NCI-H146 treated with DMSO at 0.1 percent for 48 hours (cell line): ENCODE data around the gene MYZAP.

Source experiments
- DNase-seq: peaks from one replicate; lab custom pipeline; 2025; ENCODE audit not compliant: unreplicated experiment; lab: John Stamatoyannopoulos, UW

MYZAP gene

DNA sequence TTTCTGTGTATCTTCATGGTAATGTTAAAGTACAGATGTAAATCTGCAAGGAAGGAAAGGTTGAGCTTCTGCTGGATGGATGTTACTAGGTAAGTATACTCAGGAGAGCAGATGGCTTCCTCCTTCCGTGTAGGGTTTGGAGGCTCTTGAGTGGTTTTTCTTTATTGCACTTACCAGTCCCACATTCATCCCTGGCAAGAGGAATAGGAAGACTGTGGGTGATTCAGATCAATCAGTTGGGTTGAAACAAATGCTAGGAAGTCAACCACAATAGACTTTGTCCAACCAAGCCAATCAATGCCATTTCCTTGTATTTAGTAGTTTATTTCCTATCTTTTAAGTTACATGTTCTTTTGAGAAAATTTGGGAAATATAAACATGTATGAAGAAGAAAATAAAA lies 26.6 kb downstream of the MYZAP start:
- no peak for DNase-seq

DNA sequence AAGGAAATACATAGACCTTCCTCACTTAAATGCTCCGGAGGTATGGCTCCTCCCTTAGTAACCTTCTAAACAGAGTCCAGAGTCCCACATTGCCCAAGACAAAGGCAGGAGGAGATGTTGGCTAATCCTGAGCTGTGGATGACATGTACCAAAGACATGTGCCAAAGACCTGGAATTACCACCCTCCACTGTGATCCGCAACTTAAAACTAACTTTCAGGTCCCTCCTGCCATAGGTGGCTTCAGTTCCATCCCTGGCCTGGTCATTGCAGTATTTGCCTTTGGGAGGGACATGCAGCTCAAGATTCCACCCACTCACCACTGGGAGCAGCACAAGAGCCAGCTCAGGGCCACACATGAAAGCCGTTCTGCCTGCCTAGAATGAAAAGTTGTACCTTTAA lies 28.0 kb downstream of the MYZAP start:
- no peak for DNase-seq

DNA sequence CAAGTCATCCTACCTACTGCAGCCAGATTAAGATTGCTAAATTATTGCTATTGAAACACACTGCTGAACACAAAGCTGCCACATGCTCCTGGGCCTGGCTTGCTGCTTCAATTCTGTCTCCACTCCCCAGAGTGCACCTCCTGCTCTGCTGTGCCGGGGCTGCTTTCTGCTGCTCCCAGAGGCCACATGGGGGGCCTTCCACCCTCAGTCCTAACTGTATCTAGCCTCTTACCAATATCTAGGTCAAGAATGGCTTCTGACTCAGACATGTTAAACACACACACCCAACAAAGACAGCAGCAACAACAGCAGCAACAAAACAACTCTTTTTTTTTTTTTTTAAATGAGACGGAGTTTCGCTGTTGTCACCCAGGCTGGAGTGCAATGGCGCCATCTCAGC lies 33.0 kb downstream of the MYZAP start:
- no peak for DNase-seq

DNA sequence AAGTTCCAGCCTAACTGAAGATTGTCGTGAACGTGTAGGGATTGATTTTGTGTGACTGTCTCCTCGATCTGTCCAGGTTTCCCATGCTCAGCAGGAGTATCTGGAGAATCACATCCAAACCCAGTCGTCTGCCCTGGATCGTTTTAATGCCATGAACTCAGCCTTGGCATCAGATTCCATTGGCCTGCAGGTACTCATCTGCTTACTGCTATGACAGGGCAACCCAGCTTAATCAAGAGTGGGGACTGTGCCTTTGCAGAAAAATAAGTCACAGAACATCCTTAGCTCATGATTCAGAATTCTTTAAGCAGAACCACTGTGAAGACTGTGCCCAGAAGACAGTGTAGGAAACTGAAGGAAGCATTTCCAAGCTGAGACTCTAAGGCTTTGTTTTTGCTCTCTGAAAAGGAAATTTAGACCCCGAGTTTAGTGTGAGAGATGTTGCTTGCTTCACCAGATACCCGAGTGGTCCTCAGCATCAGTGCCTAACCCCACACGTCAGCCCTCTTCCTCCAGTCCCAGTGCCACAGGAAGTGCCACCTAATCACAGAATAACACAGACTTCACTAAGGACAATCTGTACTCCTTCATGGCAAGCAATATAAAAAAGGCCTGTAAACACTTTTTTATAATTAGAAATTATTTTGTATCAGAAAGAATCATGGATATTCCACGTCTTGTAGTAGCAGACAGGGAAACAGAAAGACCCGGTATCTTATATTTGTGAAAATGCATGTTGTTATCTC lies 34.2 kb downstream of the MYZAP start:
- no peak for DNase-seq

DNA sequence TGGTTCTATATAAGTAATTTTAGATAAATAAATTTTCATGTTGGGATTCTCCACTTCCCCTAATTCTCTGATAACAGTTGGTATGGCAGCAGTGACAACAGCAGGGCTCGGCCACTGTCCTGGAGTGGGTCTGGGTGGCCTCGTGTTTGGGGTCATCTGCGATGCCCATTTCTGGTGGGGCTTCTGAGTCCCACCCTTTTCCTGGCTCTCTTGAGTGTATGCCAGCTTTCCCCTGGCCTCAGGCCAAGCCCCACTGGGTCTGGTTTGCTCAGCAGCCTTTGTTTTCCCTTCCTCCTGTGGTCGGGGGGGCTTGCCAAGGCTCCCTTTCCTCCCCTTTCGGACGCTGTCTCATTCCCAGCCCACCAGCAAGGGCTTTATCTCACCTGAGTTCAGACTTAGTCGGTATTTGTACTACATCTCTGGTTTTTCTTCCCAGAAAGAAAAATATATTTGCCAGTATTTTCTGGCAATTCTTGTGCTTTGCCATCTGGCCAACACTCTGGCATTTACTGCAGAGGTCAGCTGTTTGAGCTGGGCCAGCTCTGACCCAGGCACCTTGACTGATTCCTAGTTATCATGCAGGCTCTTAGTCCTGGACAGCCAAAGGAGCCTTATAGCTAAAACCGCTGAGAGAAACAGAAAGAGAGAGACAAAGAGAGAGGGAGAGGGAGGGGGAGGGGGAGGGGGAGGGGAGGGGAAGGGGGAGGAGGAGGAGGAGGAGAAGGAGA lies 35.2 kb downstream of the MYZAP start:
- no peak for DNase-seq

DNA sequence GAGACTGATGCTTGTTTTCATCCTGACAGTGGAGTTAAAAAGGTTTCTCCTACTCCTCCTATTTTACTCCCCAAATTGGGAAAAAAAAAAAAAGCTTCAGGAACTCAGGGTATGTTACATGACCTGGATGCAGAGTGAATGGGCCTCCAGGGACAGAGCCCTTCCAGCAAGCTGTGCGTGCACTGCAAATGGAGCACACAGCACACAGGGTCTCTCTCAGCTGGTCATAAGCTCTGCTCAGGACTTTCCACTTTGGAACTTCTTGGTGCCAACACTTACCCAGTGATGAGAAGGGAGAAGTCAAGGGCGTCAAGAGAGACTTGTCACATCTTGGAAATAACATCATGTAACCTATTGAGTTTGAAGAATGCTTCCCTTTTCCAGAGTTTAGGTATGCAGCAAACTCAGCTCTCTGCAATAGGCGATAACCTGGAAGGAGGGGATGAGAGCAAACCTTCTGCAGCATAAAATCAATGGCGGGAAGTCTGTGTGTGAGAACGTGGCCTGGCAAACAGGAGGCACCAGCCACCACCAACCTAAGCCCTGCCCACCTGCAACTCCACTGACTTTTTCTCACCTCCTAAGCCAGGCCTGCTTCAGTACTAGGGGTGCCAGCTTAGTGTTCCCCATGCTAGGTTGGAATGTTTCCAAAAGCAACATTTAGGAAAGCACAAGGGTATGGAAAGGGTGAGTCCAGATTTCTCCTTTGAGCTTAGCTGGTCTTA lies 39.8 kb downstream of the MYZAP start:
- no peak for DNase-seq

DNA sequence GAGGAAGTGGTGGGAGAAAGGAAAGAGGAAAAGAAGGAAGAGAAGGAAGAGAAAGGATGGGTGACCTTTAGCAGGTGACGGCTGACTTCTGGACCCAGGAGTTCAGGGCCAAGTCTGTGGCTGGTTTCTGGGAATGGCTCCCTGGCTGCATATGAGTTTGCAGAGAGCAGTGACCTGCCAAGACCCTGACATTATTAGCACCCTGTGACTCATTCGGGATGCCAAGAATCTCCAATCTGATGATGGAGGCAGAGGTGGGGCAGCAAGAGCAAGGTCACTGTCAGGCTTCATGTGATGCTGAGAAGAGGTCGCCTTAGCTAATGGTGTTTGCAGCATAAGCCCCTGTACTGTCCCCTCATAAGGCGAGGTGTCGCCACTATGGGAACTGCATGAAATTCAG lies 42.6 kb downstream of the MYZAP start:
- DNase-seq: no peak

DNA sequence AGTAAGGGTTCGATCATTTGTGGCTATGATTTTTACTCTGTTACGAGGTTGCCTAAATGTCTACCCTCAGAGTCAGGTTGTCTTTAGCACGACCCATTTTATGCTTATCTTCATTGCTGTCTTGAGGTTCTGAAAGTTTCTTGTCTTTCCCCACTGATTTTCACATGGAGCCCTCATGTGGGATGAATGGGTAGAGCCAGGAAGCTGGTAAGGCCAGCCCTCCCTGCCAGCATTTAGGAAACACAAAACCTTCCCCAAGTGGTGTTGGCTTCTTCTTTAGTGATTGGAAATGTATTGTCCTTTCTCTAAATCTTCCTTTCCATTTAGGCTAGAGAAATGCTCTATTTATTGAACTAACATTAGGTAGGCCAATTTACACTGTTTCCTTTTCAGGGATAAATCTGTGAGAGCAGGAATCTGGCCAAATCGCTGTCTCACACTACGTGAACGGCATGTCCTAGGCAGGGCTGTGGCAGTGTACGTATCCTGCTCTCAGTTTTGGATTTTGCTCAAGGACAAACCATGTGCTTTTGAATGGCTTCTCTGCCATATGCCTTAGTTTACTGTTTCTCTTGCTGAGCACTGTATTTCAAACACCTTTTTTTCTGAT lies 43.7 kb downstream of the MYZAP start:
- DNase-seq: no peak

DNA sequence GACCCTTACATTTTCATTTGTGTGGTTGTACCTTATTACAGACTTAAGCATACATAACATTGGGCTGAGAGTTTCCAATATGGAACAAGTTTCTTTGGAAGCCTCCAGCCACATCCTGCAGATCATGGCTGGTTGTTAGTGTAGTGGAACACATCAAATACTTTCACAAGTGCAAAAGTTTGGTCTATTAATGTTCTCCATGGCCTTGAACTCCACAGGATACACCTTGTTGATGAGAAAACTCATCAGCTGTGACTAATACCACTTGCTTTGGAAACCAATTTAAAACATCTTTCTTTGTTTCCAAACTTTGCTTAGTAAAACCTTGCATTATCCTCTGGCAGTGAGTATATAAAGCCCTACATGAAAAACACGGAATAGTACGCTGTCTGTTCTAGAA lies 46.1 kb downstream of the MYZAP start:
- DNase-seq: no peak

DNA sequence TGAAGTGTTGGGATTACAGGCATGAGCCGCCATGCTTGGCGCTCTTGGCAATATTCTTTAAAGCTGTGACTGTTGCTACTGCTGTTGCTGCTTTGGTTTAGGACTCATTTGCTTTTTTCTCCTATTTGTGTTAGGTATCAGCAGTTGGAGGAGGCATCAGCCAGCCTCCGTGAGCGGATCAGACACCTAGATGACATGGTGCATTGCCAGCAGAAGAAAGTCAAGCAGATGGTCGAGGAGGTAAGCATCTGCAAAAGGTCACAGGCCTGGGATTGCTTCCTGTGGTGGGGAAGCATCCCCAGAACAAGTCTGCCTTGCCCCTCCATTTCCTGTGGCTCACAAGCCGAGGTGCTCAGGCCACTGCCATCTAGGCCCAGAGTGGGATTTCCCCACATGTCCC lies 47.6 kb downstream of the MYZAP start:
- DNase-seq: no peak

DNA sequence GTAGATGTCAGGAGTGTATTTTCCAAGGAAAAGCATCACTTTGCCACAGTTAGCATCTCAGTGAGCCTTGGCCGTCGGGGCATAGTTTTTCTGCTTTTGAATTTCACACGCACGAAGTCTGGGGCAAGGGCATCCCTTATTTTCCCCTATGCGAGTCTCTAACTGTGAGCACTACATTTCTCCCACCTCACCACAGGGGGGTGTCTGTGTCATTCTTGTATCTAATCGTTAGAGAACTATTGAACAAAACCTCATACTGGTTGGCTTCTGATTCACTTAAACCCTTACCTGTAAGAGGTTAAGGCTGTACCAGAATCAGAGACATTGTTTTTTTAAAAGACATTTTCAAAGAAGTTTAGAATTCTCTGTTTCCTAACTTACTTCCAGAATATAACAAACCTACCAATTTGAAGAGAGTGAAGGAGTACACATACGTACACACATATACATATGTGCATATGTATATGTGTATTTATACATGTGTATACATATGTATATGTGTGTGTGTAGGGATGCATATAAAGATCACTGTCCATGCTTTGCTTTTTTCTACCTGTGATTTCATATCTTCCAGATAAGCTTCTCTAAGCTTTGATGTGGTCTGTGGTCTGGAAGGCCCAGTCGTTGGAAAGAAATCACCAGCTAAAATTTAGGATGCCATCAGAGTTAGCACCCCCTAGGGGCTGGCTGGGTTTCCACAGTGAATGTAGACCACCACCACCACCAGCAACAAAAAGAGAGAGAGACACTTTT lies 49.4 kb downstream of the MYZAP start:
- DNase-seq: no peak

DNA sequence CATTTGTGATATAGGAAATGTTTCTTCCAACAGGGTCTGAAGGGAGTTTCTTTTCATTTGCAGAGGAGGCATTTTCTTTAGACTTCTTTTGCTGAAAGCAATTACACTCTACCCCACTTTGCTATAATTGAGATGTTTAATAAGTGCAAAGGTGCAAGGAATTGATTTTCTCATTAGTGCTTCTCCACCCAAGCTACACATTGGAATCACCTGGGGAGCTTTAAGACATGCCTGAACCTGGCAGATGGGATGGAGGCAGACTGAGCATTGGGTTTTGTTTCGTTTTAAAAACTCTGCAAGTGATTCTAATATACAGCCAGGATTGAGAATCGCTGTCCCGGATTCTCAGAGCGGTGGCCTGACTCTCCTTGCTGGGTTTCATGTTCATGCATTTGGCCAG lies 52.1 kb downstream of the MYZAP start:
- DNase-seq: no peak

DNA sequence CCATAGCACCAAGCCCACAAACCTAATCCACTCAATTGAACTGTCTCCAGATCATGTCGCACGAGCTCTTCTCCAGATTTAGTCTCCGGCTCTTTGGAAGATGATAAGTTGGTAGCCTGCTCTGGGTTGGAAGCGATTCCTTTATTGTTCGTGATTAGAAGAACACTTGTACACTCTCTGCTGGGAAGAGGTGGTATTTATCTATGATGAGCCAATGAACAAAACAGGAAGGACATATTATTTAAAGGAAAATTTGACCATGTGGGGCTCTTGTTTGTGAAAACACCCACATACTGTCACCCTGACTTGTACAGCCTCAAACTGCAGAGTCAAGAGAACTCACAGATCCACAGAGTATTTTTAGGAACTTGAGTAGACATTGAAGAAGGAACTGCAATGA lies 54.4 kb downstream of the MYZAP start:
- DNase-seq: no peak

DNA sequence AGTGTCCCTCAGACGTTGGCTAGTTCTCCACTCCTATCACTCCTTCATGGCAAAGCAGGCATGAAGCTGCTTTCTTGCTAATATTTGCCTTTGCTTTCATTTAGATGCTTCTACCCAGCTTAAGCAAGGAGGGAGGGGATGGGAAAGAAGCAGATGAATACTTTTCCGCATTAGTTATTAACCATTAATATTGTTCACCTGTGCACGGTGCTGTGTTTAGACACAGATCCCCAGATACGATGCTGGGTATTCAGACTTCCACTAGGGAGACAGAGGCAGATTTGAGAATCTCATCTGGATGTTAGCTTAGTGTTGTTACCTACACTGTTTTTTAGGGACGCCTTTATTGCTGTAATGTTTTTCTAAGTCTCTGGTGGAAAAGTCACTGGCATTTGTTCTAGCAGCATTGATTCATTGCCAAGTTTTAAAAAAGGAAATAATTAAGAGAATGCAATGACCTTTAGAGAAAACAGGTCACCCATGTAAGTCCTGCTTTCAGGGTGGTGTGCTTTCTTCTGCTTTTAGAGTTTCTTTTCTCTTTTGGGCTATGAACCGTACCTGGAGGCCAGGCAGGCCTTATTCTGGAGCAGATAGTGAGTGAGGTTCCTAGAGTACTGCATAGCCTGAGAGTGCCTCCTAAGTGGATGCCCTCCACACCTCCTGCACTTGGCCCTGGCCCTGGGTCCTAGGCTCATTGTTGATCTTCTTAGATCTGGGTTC lies 55.5 kb downstream of the MYZAP start:
- DNase-seq: no peak

DNA sequence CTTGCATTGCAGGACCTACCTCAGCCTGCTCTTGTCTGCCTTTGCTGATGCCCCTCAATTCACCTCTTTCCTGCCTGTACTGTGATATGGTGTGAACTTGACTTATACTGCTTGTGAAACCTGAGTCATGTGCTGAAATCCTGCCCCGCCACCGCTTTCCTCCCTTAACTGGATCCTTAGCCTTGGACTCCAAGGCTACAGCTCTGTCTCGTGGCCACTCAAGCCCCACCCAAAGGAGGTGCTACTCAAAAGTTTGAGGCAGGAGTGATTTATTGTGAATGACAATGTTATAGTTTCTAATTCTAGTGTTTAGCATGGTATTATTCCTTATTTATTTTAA lies 56.1 kb downstream of the MYZAP start:
- no peak for DNase-seq

DNA sequence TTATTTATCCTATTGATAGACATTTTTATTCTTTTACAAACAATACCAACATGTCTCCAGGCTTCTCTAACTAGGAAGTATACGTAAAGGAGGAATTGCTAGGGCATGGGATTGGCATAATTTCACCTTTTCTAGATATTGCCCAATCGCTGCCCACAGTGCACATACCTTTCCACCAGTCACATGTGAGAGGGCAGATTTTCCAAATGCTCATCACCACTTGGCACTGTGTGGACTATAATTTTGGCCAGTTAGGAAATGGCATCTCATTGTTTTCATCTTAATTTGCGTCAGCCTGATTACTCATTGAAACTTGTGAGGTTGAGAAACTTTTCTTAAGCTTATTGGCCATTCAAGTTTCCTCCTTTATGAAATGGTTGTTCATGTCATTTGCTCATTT lies 57.4 kb downstream of the MYZAP start:
- DNase-seq: no peak

DNA sequence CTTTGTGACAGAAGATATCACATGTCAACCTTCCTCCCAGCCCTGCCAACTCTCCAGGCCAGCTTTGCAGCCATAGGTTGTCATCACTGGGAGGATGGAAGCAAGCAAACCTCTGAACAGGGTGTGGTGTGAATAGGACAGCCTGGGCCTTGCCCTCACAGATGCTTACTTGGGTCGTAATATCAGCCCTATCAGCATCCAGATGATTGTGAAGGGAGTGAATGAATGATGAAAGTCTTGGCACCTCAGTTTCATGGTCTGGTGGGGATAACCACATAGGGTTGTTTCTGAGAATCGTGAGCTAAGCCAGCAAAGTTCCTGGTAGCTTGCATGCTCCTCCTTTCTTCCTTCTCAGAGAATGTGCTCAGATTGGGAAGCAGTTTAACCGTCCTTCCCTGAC lies 59.7 kb downstream of the MYZAP start:
- DNase-seq: no peak

DNA sequence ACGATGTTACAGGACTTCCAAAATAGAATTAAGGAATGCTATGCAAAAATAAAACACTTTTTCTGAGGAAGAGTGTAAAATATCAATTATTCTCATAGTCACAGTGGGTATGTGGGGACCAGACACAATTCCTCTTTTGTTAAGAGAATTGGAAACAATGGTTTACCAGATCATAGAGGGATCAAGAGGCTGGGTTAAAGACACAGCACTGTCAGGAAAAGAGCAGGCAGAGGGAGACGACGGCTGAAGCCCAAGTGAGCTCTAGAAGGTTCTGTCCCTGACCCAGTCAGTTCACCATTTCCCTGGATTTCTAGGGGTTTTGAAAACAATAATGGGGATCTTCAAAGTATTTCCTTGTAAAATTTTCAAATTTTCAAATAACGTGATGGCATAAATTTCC lies 60.8 kb downstream of the MYZAP start:
- no peak for DNase-seq

DNA sequence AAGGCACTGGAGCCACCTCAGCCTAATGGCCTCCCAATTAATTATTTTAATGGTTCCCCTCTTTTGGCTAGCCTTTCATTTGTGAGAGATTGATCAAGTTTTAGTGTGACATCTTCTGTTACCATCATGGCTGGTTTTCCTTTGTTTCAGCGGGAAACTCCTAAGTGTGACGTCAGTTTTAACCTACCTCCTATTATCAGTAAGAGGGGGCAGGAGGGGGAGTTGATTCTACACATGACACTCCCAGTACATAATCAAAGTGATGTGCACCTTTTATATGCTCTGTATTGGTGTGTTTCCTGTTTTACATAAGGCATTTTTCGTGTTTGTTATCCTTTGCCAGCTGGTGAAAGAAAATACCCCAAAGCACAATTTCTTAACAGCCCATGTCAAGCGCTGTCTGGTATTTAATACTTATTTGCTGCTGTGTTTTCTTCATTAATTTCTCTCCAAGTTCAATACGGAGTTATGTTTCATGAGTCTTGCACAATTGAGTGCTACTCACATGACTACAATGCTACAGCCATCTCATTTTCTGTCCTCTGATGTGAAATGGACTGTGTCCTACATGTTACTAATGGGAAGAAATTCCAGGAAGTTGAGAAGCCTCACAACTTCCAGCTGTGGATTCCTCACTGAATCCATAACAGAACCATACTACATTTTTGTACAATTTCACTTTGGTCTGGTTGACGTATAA lies 62.6 kb downstream of the MYZAP start:
- no peak for DNase-seq

DNA sequence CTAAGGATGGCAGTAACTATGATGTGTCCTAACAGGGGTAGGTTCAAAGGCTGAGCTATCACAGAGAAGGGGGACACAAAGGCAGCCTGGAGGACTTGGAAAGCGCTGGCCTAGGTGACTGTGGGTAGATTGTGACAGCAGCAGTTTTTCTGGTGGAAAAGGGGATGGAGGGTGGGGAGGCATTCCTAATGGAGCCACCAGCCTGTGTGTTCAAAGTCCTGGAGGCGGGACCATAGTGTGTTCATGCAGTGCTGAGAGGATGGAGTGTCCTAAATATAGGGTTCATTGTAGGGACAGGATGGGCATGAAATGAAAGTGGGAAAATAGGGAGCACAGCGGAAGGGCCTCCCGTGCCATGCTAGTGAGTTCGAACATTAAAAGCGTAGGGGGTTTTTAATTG lies 63.3 kb downstream of the MYZAP start:
- no peak for DNase-seq
